ENCODE measurements around the gene MROH8. TPM values are rescaled to one million over a fixed set of nuclear protein-coding genes. Genes with fewer than 3 reads are reported as not detected.
"Not testable (repeated sequence)": the region's sequence is repeated elsewhere in the genome, so short reads cannot be mapped to it uniquely, and the experiment has no call there.

The MROH8 gene
- total RNA-seq, 4 donors from 2014 or later = 4.4 to 14.1 (median 6.2) TPM

GRCh38 chr20:37154684-37155298 is 24.6 kb downstream of the MROH8 start:
- no peaks in the 10 kb centered on the region for H3K36me3 ChIP-seq
- no peak overlapping the region for H3K4me3 ChIP-seq
- no peak for TF ChIP-seq POLR2A (IDR thresholded peaks at IDR 0.05)
- TF ChIP-seq CTCF (IDR thresholded peaks at IDR 0.05) = no peak
- intact Hi-C loops (cut with DNase I; ENCODE audit: low total_unique reads) = no loop called here
- DNase-seq = no peak
- H3K9me3 ChIP-seq = no peaks in the 10 kb centered on the region
- no peaks in the 10 kb centered on the region for H3K4me1 ChIP-seq
- no peak overlapping the region for H3K27ac ChIP-seq
- no peaks in the 10 kb centered on the region for H3K27me3 ChIP-seq

GRCh38 chr20:37152284-37152683 is 27.1 kb downstream of the MROH8 start:
- Histone ChIP-seq H3K27ac (no peak overlapping the region), H3K4me3 (no peak overlapping the region), H3K4me1 (no peaks in the 10 kb centered on the region), H3K27me3 (no peaks in the 10 kb centered on the region), H3K36me3 (no peaks in the 10 kb centered on the region), H3K9me3 (no peaks in the 10 kb centered on the region)
- intact Hi-C loops (cut with DNase I; ENCODE audit: low total_unique reads) = no loop called here
- TF ChIP-seq POLR2A (IDR thresholded peaks at IDR 0.05) = no peak
- TF ChIP-seq CTCF (IDR thresholded peaks at IDR 0.05) = no peak
- no peak for DNase-seq

- Histone ChIP-seq H3K4me1 (no peaks in the 10 kb centered on the region), H3K9me3 (no peaks in the 10 kb centered on the region), H3K36me3 (no peaks in the 10 kb centered on the region), H3K27me3 (no peaks in the 10 kb centered on the region), H3K4me3 (no peak overlapping the region), H3K27ac (no peak overlapping the region)
- intact Hi-C loops (cut with DNase I; ENCODE audit: low total_unique reads) = no loop called here
- TF ChIP-seq POLR2A (IDR thresholded peaks at IDR 0.05) = no peak
- no peak for TF ChIP-seq CTCF (IDR thresholded peaks at IDR 0.05)
- no peak for DNase-seq
Measured at GRCh38 chr20:37151529-37151928, 27.8 kb downstream of the MROH8 start.

GRCh38 chr20:37150864-37151263 is 28.5 kb downstream of the MROH8 start:
- intact Hi-C loops (cut with DNase I; ENCODE audit: low total_unique reads); H3K4me1 ChIP-seq: not testable (repeated sequence)

GRCh38 chr20:37147250-37147649 is 32.1 kb downstream of the MROH8 start:
- no peak for DNase-seq
- intact Hi-C loops (cut with DNase I; ENCODE audit: low total_unique reads) = no loop called here
- Histone ChIP-seq H3K4me3 (no peak overlapping the region), H3K27me3 (no peaks in the 10 kb centered on the region), H3K9me3 (no peaks in the 10 kb centered on the region), H3K27ac (no peak overlapping the region), H3K4me1 (no peaks in the 10 kb centered on the region), H3K36me3 (no peaks in the 10 kb centered on the region)
- TF ChIP-seq POLR2A (IDR thresholded peaks at IDR 0.05) (no peak), CTCF (IDR thresholded peaks at IDR 0.05) (no peak)

More at GRCh38 chr20:37150864-37151263, 28.5 kb downstream of the MROH8 start:
- not testable (repeated sequence) for H3K27ac ChIP-seq, DNase-seq, H3K4me3 ChIP-seq, H3K36me3 ChIP-seq, H3K27me3 ChIP-seq, H3K9me3 ChIP-seq

All from uterus (tissue), 4 donors.